ENCODE measurements around the gene SETX.
A peak's percentile ranks its signal among the peaks of the same experiment; 100 is the strongest.

Gene SETX

GRCh38 chr9:132245465-132245864 lies 109.3 kb downstream of the SETX start:
- peaks cover 10% of the 10 kb centered on the region for H3K4me1 Mint-ChIP-seq (ENCODE audit: low read depth)
- H3K9me3 Mint-ChIP-seq = no peaks in the 10 kb centered on the region
- H3K4me3 Mint-ChIP-seq = no peak overlapping the region
- no peak for DNase-seq
- no peak overlapping the region for H3K27ac Mint-ChIP-seq
- peaks cover 12% of the 10 kb centered on the region for H3K27me3 Mint-ChIP-seq
- peaks cover 2% of the 10 kb centered on the region for H3K36me3 Mint-ChIP-seq (ENCODE audit: low read depth)

GRCh38 chr9:132244582-132245455 lies 110.0 kb downstream of the SETX start:
- H3K27ac Mint-ChIP-seq = no peak overlapping the region
- DNase-seq = no peak
- peaks cover 12% of the 10 kb centered on the region for H3K27me3 Mint-ChIP-seq
- H3K4me1 Mint-ChIP-seq (ENCODE audit: low read depth) = peaks cover 10% of the 10 kb centered on the region
- peaks cover 2% of the 10 kb centered on the region for H3K36me3 Mint-ChIP-seq (ENCODE audit: low read depth)
- no peaks in the 10 kb centered on the region for H3K9me3 Mint-ChIP-seq
- H3K4me3 Mint-ChIP-seq = no peak overlapping the region

GRCh38 chr9:132243156-132244074 lies 111.4 kb downstream of the SETX start:
- DNase-seq = no peak
- Mint-ChIP-seq H3K27ac (no peak overlapping the region), H3K4me1 (ENCODE audit: low read depth) (peaks cover 10% of the 10 kb centered on the region), H3K4me3 (peak overlapping the region; percentile 85), H3K36me3 (ENCODE audit: low read depth) (peaks cover 2% of the 10 kb centered on the region), H3K9me3 (no peaks in the 10 kb centered on the region), H3K27me3 (peaks cover 12% of the 10 kb centered on the region)

- Mint-ChIP-seq H3K4me3 (peak overlapping the region; percentile 85), H3K9me3 (no peaks in the 10 kb centered on the region), H3K4me1 (ENCODE audit: low read depth) (peaks cover 10% of the 10 kb centered on the region), H3K36me3 (ENCODE audit: low read depth) (peaks cover 2% of the 10 kb centered on the region), H3K27ac (peak overlapping the region; percentile 68), H3K27me3 (peaks cover 12% of the 10 kb centered on the region)
- DNase-seq = no peak
These were observed 112.1 kb downstream of the SETX start for GRCh38 chr9:132242621-132243155.

- peak overlapping the region; percentile 85 for H3K4me3 Mint-ChIP-seq
- H3K27me3 Mint-ChIP-seq = peaks cover 12% of the 10 kb centered on the region
- peak overlapping the region; percentile 68 for H3K27ac Mint-ChIP-seq
- DNase-seq = peak; percentile 59
- H3K9me3 Mint-ChIP-seq = no peaks in the 10 kb centered on the region
- peaks cover 10% of the 10 kb centered on the region for H3K4me1 Mint-ChIP-seq (ENCODE audit: low read depth)
- H3K36me3 Mint-ChIP-seq (ENCODE audit: low read depth) = peaks cover 2% of the 10 kb centered on the region
These were observed 112.8 kb downstream of the SETX start for GRCh38 chr9:132241840-132242620.

- peaks cover 11% of the 10 kb centered on the region for H3K4me1 Mint-ChIP-seq (ENCODE audit: low read depth)
- peaks cover 2% of the 10 kb centered on the region for H3K36me3 Mint-ChIP-seq (ENCODE audit: low read depth)
- DNase-seq = no peak
- peaks cover 12% of the 10 kb centered on the region for H3K27me3 Mint-ChIP-seq
- peak overlapping the region; percentile 89 for H3K4me3 Mint-ChIP-seq
- peak overlapping the region; percentile 89 for H3K27ac Mint-ChIP-seq
- no peaks in the 10 kb centered on the region for H3K9me3 Mint-ChIP-seq
These were observed 113.3 kb downstream of the SETX start for GRCh38 chr9:132241483-132241839.

- Mint-ChIP-seq H3K27ac (peak overlapping the region; percentile 89), H3K36me3 (ENCODE audit: low read depth) (peaks cover 2% of the 10 kb centered on the region), H3K4me1 (ENCODE audit: low read depth) (peaks cover 15% of the 10 kb centered on the region), H3K27me3 (peaks cover 12% of the 10 kb centered on the region), H3K4me3 (peak overlapping the region; percentile 89), H3K9me3 (no peaks in the 10 kb centered on the region)
- peak; percentile 98 for DNase-seq
These were observed 113.8 kb downstream of the SETX start for GRCh38 chr9:132240841-132241482.

GRCh38 chr9:132239999-132240840 lies 114.6 kb downstream of the SETX start:
- peak; percentile 43 for DNase-seq
- H3K27ac Mint-ChIP-seq = no peak overlapping the region
- peaks cover 15% of the 10 kb centered on the region for H3K4me1 Mint-ChIP-seq (ENCODE audit: low read depth)
- H3K27me3 Mint-ChIP-seq = peaks cover 7% of the 10 kb centered on the region
- H3K9me3 Mint-ChIP-seq = no peaks in the 10 kb centered on the region
- H3K4me3 Mint-ChIP-seq = no peak overlapping the region
- H3K36me3 Mint-ChIP-seq (ENCODE audit: low read depth) = peaks cover 2% of the 10 kb centered on the region

- Mint-ChIP-seq H3K27ac (no peak overlapping the region), H3K36me3 (ENCODE audit: low read depth) (peaks cover 2% of the 10 kb centered on the region), H3K4me1 (ENCODE audit: low read depth) (peaks cover 15% of the 10 kb centered on the region), H3K27me3 (peaks cover 4% of the 10 kb centered on the region), H3K4me3 (no peak overlapping the region), H3K9me3 (no peaks in the 10 kb centered on the region)
- no peak for DNase-seq
These were observed 115.3 kb downstream of the SETX start for GRCh38 chr9:132239518-132239917.

- DNase-seq = no peak
- H3K4me3 Mint-ChIP-seq = no peak overlapping the region
- no peaks in the 10 kb centered on the region for H3K9me3 Mint-ChIP-seq
- peaks cover 2% of the 10 kb centered on the region for H3K27me3 Mint-ChIP-seq
- H3K27ac Mint-ChIP-seq = no peak overlapping the region
- H3K4me1 Mint-ChIP-seq (ENCODE audit: low read depth) = peaks cover 15% of the 10 kb centered on the region
- H3K36me3 Mint-ChIP-seq (ENCODE audit: low read depth) = peaks cover 2% of the 10 kb centered on the region
These were observed 115.8 kb downstream of the SETX start for GRCh38 chr9:132238992-132239391.

- H3K27ac Mint-ChIP-seq = no peak overlapping the region
- peaks cover 15% of the 10 kb centered on the region for H3K4me1 Mint-ChIP-seq (ENCODE audit: low read depth)
- peaks cover 2% of the 10 kb centered on the region for H3K27me3 Mint-ChIP-seq
- no peak overlapping the region for H3K4me3 Mint-ChIP-seq
- no peaks in the 10 kb centered on the region for H3K9me3 Mint-ChIP-seq
- DNase-seq = no peak
- H3K36me3 Mint-ChIP-seq (ENCODE audit: low read depth) = peaks cover 2% of the 10 kb centered on the region
These were observed 116.5 kb downstream of the SETX start for GRCh38 chr9:132238026-132238972.

- peaks cover 13% of the 10 kb centered on the region for H3K4me1 Mint-ChIP-seq (ENCODE audit: low read depth)
- H3K4me3 Mint-ChIP-seq = no peak overlapping the region
- DNase-seq = no peak
- H3K27me3 Mint-ChIP-seq = peaks cover 2% of the 10 kb centered on the region
- peaks cover 2% of the 10 kb centered on the region for H3K36me3 Mint-ChIP-seq (ENCODE audit: low read depth)
- no peak overlapping the region for H3K27ac Mint-ChIP-seq
- H3K9me3 Mint-ChIP-seq = no peaks in the 10 kb centered on the region
These were observed 117.3 kb downstream of the SETX start for GRCh38 chr9:132237481-132237880.
